CD4-positive, alpha-beta T cell treated with Interleukin-12 subunit alpha and Interleukin-12 subunit beta, for 1 hour (primary cell): Measurements from ENCODE around the gene MDH2.
"Not testable (repeated sequence)": the region's sequence is repeated elsewhere in the genome, so short reads cannot be mapped to it uniquely, and the experiment has no call there.

ENCODE experiments used
- DNase-seq: peaks from one replicate; pipeline ENCODE4 v3.0.0-alpha.2; 2020

MDH2 gene

DNA sequence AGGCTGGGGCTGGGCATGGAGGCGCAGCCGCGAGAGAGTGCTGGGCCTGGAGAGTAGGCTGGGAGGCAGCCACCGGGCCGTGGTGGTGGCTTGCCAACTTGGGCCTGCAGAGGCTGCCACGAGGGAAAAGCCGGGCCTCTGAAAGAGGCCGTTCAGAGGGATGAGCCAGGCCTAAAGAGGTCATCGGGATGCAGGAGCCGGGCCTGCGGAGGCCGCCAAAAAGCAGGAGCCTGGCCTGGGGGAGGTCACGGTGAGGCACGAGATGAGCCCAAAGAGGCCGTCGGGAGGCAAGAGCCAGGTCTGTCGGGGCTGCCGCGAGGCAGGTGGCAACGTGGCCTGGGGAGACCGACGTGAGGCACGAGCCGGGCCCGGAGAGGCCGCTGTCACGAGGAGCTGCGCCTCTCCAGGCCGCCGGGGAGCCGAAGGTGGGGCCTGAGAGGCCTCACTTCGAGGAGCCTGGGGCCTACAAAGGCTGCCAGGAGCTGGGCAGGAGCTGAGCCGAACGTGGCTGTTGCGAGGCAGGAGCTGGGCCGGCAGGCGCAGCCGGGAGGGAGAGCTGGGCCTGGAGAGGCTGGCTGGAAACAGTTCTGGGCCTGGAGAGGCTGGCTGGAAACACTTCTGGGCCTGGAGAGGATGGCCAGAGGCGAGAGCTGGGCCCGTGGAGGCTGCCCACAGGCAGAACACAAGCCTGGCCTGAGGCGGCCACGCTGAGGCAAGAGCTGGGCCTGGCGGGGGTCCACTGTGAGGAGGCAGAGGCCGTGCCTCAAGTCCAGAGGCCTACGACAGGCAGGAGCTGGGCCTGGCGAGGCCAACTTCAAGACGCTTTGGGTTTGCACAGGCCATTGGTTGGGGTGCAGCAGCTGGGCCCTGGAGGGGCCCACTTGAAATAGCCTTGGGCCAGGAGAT lies 24.6 kb downstream of the MDH2 start:
- DNase-seq, result no peak

GRCh38 chr7:76073335-76073990 lies 25.6 kb downstream of the MDH2 start:
- no peak for DNase-seq

GRCh38 chr7:76074306-76074971 lies 26.5 kb downstream of the MDH2 start:
- no peak for DNase-seq

DNA sequence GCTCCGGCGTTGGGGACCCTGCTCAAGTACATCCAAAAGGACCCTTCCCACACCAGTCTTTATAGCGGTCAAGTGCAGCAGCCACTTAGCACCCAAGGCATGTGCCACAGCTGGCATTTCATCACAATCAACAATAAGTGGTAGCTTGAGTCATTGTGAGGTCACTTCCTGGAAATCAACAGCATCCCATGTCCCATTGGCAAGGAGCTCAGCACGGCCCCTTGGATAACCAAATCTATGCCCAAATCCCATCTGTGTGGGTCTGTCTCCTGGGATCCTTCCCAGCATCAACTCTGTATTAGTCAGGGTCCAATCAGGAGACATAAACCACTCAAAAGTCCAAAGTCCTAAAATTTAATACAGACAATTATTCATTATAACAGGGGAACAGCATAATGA lies 27.1 kb downstream of the MDH2 start:
- DNase-seq, result no peak

DNA sequence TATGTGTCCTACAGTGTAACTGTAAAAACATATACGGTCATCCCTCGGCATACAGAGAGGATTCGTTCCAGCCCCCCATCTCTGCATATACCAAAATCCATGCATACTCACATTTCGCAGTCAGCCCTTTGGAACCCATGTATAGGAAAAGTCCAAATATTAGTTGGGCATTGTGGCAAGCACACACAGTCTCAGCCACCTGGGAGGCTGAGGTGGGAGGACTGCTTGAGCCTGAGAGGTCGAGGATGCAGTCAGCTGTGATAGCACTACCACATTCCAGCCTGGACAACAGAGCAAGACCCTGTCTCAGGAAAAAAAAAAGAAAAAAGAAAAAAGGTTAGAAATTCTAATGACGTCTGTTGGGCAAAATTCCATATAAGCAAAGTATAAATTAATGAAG lies 29.1 kb downstream of the MDH2 start:
- no peak for DNase-seq

DNA sequence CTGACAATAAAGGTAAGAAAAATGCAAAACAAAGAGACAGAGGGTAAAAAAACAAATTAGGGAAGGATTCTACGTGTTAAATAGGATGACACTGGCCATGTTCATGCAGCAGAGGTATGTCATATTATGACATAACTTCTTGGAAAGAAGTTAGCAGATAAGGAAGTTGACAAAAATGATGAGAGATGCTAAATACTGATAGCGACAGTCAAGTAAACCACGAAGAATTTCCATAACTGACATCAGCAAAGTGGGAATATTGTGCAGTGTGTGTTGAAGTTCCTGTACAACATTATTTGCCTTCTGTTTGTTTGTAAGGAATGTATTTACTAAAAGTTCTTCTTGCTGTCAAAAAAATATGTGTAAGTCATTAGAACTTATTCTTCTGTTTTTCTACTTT lies 29.5 kb downstream of the MDH2 start:
- no peak for DNase-seq

- DNase-seq, result no peak
Observed at GRCh38 chr7:76080204-76080603, 32.3 kb downstream of the MDH2 start.

DNA sequence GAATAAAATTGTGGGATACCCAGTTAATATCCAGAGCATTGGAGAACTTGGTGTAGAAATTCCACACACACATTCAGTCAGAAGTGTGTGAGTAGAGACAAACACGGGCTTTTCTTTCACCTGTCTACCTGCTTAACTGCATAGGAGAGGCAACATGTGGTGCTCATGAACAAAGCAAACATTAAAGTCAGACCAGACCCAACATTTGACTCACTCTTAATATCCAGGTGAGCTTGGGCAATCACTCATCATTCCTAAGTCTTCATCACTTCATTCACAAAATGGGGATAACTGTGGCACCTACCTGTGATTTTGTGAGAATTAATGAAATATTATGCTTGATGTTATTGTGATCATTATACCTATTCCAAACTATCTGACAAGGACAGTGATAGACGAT lies 36.2 kb downstream of the MDH2 start:
- DNase-seq, result not testable (repeated sequence)

- no peak for DNase-seq
Observed at GRCh38 chr7:76086070-76086469, 38.2 kb downstream of the MDH2 start.

DNA sequence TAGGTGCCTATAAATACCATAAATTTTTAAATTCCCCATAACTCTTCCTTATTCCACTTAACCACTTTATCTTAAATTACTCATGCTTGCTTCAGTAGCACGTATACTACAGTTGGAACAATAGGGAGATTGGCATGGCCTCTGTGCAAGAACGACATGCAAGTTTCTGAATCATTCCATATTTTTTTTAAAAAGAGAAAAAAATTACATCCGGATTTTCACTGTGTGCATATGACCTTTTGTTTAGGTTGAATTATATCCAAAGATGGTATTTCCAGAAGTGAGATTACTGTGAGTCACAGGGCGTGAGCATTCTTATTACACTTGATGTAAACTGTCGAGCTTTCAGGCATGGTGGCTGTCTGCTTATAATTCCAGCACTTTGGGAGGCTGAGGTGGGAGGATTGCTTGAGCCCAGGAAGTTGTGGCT lies 39.5 kb downstream of the MDH2 start:
- not testable (repeated sequence) for DNase-seq

GRCh38 chr7:76089865-76090475 lies 42.1 kb downstream of the MDH2 start:
- DNase-seq, result no peak

DNA sequence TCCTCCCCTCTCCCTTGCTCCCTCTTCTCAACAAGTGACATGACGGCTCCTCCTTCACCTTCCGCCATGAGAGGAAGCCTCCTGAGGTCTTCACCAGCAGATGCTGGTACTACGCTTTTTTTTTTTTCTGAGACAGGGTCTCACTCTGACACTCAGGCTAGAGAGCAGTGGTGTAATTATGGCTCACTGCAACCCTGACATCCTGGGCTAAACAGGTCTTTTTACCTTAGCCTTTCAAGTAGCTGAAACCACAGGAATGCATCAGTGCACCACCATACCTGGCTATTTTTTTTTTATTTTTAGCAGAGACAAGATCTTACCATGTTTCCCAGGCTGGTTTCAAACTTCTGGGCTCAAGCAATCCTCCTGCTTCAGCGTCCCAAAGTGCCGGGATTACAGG lies 43.6 kb downstream of the MDH2 start:
- DNase-seq, result no peak

DNA sequence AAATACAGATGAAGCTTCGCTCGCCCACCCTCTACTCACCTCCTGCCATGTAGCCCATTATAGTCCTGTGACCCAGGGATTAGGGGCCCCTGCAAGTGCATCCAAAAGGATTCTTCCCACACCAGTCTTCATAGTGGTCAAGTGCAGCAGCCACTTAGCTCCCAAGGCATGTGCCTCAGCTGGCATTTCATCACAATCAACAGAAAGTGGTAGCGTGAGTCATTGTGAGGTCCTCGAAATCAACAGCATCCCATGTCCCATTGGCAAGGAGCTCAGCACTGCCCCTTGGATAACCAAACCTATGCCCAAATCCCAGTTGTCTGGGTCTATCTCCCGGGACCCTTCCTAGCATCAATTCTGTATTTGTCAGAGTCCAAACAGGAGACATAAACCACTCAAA lies 45.6 kb downstream of the MDH2 start:
- DNase-seq, result not testable (repeated sequence)

DNA sequence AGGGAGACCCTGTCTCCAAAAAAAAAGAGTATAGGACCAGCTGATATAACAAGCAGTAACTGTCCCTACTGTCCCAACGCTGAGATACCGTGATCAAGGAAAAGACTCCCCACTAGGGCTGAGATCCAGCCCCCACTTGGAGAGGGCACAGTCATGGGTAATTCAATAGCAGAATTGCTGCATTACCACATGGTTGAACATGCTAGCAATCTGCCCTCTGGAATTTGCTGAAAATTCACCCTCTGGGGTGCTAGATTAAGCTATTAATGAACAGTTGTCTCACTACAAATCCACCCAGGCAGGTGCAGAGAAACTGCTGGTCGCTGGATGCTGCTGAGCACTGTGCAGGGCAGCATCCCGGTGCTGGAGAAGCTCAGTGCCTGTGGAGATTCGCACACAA lies 46.4 kb downstream of the MDH2 start:
- not testable (repeated sequence) for DNase-seq

DNA sequence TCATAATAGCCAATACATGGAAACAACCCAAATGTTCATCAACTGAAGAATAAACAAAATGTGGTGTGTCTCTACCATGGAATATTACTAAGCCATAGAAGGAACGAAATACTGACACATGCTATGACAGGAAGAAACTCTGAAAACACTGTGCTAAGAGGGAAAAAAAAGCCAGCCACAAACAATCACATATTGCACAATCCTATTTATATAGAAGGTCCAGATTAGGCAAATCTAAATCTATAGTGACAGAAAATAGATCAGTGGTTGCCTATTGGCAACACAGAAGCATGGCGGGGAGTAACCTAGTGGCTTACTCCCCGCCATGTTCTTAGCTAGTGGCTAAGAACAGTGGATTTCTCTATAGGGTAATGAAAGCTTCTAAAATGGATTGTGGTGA lies 48.0 kb downstream of the MDH2 start:
- DNase-seq, result no peak

GRCh38 chr7:76101693-76102437 lies 54.0 kb downstream of the MDH2 start:
- not testable (repeated sequence) for DNase-seq

DNA sequence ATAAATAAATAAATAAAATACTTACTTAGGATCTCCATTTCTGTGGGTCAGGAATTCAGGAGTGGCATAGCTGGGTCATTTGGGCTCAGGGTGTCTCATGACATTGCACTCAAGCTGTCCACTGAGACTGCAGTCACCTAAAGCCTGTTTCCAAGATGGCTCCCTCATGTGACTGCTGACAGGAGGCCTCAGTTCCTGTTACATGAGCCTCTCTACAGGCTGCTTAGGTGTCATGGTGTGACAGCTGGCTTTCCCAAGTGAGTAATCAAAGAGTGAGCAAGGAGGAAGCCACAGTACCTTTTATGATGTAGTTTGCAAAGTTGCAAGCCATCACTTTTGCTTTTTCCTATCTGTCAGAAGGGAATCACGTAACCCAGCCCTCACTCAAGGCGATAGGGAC lies 55.9 kb downstream of the MDH2 start:
- not testable (repeated sequence) for DNase-seq

- not testable (repeated sequence) for DNase-seq
Observed at GRCh38 chr7:76106130-76106529, 58.2 kb downstream of the MDH2 start.

DNA sequence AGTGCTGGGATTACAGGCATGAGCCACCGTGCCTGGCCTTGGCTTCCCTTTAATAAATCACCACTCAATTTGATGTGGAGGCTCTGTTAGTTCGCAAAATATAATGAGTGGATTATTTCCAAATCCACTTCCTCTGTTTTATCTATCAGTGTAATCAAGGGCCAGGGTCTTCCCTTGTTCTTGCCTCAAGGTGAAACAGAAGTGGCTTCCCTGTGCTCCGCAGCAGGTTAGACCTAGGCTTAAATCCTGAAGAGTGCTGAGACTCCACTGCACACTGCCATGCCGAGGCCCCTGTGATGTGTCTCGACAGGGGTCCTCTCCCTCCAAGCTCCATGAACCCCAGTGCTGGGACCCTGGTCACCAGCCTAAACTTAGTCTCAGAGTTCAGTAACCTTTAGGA lies 59.0 kb downstream of the MDH2 start:
- no peak for DNase-seq

- no peak for DNase-seq
Observed at GRCh38 chr7:76108540-76109233, 60.8 kb downstream of the MDH2 start.

DNA sequence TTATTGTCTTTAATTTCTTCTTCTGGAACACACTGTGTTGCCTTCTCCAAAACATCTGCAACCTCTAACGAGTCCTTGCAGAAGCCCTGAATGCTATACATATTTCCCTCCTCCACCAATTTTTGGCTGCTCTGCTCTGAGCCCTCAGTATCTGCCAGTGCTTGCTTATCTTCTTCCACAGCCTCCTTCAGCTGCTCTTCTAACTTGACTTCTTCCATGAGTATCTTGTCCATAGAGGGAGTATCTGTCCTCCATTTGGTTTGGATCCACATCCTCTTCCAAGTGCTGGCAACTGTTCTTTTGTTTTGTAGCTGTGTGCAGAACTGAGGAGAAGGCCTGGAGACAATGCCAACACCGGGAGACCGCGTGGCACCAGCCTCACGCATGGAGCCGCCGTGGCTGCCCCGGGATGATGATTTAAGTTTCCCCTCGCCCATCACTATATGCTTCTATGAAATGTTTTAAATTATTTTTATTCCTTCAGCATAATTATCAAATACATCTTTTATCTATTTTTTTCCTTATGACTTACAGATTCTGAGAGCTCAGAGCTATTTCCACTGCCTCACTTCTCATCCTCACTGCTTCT lies 65.2 kb downstream of the MDH2 start:
- DNase-seq, result not testable (repeated sequence)
